ENCODE measurements around the gene TSPAN32. TPM values are rescaled to one million over a fixed set of nuclear protein-coding genes. Genes with fewer than 3 reads are reported as not detected.

TSPAN32 gene
- total RNA-seq, 1 experiment from 2014 or later: not detected

- no peak overlapping the region for H3K4me2 ChIP-seq (ENCODE audit: low read length)
- no TSS peak for BruUV-seq (replicated peaks)
- CTCF ChIA-PET: no interaction called here
- no peak overlapping the region for H3K4me3 ChIP-seq (replicated peaks in 1 of 2; ENCODE audit: low read depth in 1 of 2, low read length in 2 of 2)
- peaks cover 5% of the 10 kb centered on the region; the same call in 1 of the 2 replicates for H3K27me3 ChIP-seq (ENCODE audit: insufficient read depth, low read length)
- TF ChIP-seq CBX3 (IDR thresholded peaks at IDR 0.05; ENCODE audit: low read depth) (no peak), ELF1 (IDR thresholded peaks at IDR 0.05; ENCODE audit: borderline replicate concordance, low read depth) (no peak), EZH2phosphoT487 (IDR thresholded peaks at IDR 0.05; ENCODE audit: borderline replicate concordance) (no peak), ZBTB33 (IDR thresholded peaks at IDR 0.05; ENCODE audit: extremely low read depth, insufficient replicate concordance, low read length) (no peak), REST (IDR thresholded peaks at IDR 0.05; ENCODE audit: low read depth) (no peak), SIN3A (IDR thresholded peaks at IDR 0.05; ENCODE audit: low read depth) (no peak), ZNF274 (IDR thresholded peaks at IDR 0.05; ENCODE audit: low read depth, low read length) (no peak), TCF7L2 (IDR thresholded peaks at IDR 0.05; ENCODE audit: borderline replicate concordance, extremely low read depth, insufficient read depth, insufficient read length) (no peak), SRF (IDR thresholded peaks at IDR 0.05; ENCODE audit: low read depth) (no peak), POLR2AphosphoS5 (IDR thresholded peaks at IDR 0.05; ENCODE audit: low read depth, low read length) (no peak), FOSL1 (IDR thresholded peaks at IDR 0.05; ENCODE audit: low read depth) (no peak), JUND (IDR thresholded peaks at IDR 0.05) (no peak), SP1 (IDR thresholded peaks at IDR 0.05; ENCODE audit: low read depth) (no peak), YY1 (IDR thresholded peaks at IDR 0.05; ENCODE audit: extremely low read depth, insufficient replicate concordance, low read depth, low read length) (no peak)
- TF ChIP-seq, protein P1, sequence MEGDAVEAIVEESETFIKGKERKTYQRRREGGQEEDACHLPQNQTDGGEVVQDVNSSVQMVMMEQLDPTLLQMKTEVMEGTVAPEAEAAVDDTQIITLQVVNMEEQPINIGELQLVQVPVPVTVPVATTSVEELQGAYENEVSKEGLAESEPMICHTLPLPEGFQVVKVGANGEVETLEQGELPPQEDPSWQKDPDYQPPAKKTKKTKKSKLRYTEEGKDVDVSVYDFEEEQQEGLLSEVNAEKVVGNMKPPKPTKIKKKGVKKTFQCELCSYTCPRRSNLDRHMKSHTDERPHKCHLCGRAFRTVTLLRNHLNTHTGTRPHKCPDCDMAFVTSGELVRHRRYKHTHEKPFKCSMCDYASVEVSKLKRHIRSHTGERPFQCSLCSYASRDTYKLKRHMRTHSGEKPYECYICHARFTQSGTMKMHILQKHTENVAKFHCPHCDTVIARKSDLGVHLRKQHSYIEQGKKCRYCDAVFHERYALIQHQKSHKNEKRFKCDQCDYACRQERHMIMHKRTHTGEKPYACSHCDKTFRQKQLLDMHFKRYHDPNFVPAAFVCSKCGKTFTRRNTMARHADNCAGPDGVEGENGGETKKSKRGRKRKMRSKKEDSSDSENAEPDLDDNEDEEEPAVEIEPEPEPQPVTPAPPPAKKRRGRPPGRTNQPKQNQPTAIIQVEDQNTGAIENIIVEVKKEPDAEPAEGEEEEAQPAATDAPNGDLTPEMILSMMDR (IDR thresholded peaks at IDR 0.05 in 2 of 3, conservative IDR thresholded peaks at IDR 0.05 in 1 of 3; ENCODE audit: borderline replicate concordance in 1 of 3, insufficient read depth in 1 of 3, low read depth in 2 of 3, low read length in 2 of 3): no peak
- TF ChIP-seq, protein P2, sequence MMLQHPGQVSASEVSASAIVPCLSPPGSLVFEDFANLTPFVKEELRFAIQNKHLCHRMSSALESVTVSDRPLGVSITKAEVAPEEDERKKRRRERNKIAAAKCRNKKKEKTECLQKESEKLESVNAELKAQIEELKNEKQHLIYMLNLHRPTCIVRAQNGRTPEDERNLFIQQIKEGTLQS (IDR thresholded peaks at IDR 0.05): no peak
- TF ChIP-seq, protein P3, sequence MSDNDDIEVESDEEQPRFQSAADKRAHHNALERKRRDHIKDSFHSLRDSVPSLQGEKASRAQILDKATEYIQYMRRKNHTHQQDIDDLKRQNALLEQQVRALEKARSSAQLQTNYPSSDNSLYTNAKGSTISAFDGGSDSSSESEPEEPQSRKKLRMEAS (IDR thresholded peaks at IDR 0.05): no peak
- H2AFZ ChIP-seq (ENCODE audit: low read depth, low read length, poor library complexity, severe bottlenecking): no peak overlapping the region
- H3K79me2 ChIP-seq (ENCODE audit: insufficient read depth, low read length): no peaks in the 10 kb centered on the region
- POLR2A ChIA-PET: no interaction called here
- no peaks in the 10 kb centered on the region for H4K20me1 ChIP-seq (ENCODE audit: insufficient read depth)
- DNase-seq (ENCODE audit: low read depth, low spot score) (no peak), ATAC-seq (no peak)
- H3K9me3 ChIP-seq (ENCODE audit: control insufficient read depth in 1 of 2, insufficient read depth in 1 of 2, low read depth in 1 of 2, low read length in 2 of 2): no peaks in the 10 kb centered on the region
- no peaks in the 10 kb centered on the region for H3K4me1 ChIP-seq (ENCODE audit: control insufficient read depth in 1 of 2, insufficient read depth in 2 of 2, low read length in 2 of 2)
- intact Hi-C loops (cut with micrococcal nuclease): no loop called here
- H3K9me2 ChIP-seq (ENCODE audit: insufficient read depth): no peaks in the 10 kb centered on the region
- H3K36me3 ChIP-seq (ENCODE audit: control insufficient read depth in 1 of 2, insufficient read depth in 2 of 2, low read length in 2 of 2): no peaks in the 10 kb centered on the region
- RAD21 ChIA-PET (ENCODE audit: low non-redundant PET in 1 of 2, low total read pairs in 2 of 2, uncharacterized antibody in 2 of 2, unreplicated experiment in 2 of 2): no interaction called here
- no peak overlapping the region for H3K9ac ChIP-seq (ENCODE audit: low read length)
- no peak overlapping the region for H3K27ac ChIP-seq (ENCODE audit: low read depth, low read length)
Observed at GRCh38 chr11:2345050-2345449, 43.2 kb downstream of the TSPAN32 start.

Data from HCT116 (cell line).